AG08395 (cell line): ENCODE data around the gene PRSS21.

ENCODE experiments used
- DNase-seq: peaks from one replicate; pipeline ENCODE4 v3.0.0; 2012; ENCODE audit warnings: mixed read lengths, low spot score

The PRSS21 gene

GRCh38 chr16:2843526-2843925 is 26.5 kb downstream of the PRSS21 start:
- no peak for DNase-seq

DNA sequence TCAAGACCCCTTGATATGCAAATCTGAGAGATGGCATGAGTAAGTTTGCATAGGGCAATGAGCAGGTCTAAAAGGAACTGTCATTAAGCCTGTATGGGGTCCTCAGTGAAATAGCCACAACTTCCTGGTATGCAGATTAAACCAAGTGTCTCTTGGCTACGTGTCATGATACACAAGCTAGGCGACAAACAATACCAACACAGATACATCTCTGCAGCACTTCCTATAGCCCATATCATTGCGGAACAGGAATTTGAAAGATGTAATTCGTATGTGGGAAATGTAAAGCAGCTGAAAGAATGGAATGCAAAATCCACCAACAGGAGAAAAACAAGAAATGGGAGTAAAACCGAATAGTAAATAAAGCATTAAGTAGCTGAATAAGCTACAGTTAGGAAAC is 28.1 kb downstream of the PRSS21 start:
- DNase-seq, result no peak

DNA sequence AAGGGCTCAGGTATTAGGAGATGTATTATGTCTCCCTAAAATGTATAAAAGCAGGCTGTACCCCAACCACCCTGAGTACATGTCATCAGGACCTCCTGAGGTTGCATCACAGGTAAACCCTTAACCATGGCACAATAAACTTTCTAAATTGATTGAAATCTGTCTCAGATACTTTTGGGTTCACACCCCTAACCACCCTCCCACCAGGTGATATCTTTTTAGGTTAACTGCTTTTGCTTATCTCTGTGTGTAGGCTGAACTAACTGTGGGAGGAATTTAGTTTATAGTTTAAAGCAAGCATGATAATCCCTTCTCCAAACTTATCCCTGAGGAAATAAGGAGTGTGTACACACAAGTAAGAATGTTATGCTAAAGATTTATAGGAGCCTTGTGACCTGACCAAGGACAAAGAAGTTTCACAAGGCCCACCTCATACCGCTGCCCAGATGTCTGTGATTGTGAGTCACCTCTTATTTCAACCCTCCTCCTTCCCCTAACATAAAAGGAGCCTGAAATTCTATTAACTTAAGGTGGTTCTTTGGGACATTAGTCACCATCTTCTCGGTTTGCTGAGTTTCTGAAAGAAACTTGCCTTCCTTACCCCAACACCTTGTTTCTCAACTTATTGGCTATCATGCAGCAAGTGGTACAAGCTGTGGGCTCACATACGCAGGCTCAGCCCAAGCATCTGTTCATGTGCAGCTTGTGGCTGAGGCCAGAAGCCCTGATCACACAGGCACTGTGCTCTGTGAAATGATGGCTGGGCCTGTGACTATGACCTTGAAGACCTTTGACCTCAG is 29.7 kb downstream of the PRSS21 start:
- DNase-seq, result peak; percentile 59

DNA sequence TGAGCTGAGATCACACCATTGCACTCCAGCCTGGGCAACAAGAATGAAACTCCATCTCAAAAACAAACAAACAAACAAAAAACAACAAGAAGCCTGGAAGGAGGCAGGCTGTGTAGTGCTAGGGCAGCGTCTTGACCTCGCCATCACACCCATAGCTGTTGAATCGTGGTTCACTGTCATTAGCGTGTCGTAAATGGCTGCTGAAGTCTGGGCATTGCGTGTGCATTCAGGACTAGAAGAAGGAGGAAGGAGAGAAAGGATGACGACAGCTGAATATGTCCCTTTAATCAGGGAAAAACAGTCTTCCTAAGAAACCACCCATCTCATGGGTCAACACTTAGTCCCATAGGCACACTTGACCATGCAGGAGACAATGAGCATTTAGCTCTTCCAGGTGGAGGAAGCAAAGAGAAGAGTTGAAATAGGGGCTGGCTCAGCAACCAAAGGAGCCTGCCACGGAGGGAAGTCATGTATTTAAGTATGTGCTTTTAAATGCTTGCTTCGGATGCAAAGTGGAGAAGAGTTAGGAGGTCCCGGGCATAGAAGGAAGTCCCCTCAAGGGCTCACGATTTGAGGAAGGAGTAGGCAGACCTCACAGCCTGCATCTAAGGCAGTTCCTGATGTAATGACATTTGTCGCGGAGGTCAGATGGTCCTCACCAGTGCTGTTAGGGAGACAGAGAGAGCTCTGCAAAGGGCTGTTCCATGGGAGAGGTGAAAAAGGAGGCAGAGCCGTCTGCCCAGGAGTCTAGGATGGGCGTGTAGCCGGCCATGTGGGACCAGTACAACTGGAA is 32.1 kb downstream of the PRSS21 start:
- DNase-seq, result no peak

DNA sequence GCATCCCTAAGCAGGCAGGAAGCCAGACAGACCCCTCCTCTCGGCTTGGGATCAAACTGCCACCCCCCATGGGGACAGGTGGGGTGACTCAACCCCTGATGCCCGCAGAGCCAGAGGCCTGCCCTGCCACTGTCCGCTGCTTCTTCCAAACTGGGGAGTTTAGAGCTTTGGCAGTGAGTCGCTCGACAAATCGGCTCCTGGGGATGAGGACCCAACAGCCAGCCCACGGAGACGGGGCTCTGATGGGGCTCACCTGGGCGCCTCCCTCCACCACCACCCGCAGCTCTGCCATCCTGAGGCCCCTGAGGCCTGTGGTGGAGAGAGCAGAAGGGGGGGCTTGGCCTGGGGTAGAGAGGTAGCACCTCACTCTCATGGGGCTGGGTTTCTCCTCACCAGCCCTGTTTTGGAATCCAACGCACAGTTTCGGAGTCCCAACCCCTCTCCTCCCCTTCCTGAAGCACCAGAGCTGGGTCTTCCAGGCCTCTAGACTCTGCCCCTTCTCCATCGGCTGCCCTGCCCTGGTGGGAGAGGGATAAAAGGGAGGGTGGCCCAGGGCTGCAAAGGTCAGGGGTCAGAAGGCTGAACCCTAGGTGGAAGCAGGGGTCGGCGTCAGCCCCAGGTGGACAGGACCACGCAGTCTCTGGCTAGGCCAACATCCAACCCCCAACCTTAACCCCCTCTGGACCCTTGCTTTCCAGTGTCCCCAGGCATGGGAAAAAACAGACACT is 35.1 kb downstream of the PRSS21 start:
- DNase-seq, result no peak

GRCh38 chr16:2852731-2853507 is 35.9 kb downstream of the PRSS21 start:
- no peak for DNase-seq

- no peak for DNase-seq
These were observed 36.6 kb downstream of the PRSS21 start for GRCh38 chr16:2853531-2854073.

GRCh38 chr16:2854700-2855309 is 37.8 kb downstream of the PRSS21 start:
- no peak for DNase-seq

DNA sequence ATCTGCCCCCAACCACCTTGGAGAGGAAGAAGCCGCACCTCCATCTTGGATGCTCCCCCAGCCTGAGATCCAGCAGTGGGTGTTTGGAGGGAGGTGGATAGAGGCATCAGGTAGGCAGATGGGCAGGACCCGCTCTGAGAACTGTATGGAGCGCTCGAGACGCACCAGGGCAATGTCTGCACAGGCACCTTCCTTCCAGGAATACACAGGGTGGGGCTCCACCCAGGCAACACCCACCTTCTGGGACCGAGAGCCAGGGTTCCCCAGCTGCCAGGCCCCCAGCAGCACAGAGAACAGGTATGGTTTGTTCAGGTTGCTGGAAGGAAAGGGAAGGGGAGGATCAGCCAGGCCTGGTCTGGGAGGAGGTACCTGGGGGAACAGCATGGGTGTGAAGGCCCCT is 38.5 kb downstream of the PRSS21 start:
- DNase-seq, result no peak

GRCh38 chr16:2856061-2856670 is 39.1 kb downstream of the PRSS21 start:
- no peak for DNase-seq

GRCh38 chr16:2856686-2857450 is 39.8 kb downstream of the PRSS21 start:
- DNase-seq, result no peak

DNA sequence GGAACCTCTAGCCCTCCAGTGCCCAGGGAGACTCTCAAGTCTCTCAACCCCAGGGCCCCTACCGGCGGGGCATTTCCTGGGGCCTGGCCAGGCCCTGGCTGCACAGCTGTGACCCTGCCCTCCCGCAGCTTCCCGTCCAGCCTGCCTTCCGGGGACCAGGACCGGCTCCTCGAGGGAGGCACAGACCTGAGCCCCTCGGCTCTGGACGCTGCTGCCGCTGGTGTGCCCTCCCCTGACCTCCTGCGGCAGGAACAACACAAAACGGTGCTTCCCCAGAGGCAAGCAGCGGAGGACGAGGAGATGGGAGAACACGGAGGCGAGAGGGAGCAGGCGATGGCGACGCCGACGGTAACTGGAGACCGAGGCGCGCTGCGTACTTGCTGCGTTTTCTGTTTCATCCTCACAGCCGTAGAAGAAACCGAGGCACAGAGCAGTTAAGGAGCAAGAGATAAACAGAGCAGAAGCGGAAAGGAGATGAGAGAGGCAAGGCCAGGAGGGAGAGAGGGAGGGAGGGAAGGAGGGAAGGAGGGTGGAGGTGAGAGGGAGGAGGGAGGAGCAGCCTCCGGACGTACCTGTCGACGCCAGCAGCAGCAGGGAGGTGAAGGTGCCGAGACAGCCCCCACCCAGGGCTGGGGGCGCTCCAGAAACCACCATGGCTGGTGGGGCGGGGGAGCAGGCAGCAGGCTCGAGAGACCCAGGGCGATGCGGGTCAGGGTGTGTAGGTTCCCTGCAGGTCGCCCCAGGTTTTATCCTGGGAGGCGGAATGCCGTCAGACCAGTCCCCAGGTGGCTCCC is 40.6 kb downstream of the PRSS21 start, which contains the start of gene PRSS22:
Gene PRSS22, minus strand, starts transcription at position 720 of the 794 bp plus-strand sequence. Its CDS starts 66 bp downstream, at position 654.
- DNase-seq, result no peak

- no peak for DNase-seq
These were observed 41.4 kb downstream of the PRSS21 start for GRCh38 chr16:2858245-2859025.

DNA sequence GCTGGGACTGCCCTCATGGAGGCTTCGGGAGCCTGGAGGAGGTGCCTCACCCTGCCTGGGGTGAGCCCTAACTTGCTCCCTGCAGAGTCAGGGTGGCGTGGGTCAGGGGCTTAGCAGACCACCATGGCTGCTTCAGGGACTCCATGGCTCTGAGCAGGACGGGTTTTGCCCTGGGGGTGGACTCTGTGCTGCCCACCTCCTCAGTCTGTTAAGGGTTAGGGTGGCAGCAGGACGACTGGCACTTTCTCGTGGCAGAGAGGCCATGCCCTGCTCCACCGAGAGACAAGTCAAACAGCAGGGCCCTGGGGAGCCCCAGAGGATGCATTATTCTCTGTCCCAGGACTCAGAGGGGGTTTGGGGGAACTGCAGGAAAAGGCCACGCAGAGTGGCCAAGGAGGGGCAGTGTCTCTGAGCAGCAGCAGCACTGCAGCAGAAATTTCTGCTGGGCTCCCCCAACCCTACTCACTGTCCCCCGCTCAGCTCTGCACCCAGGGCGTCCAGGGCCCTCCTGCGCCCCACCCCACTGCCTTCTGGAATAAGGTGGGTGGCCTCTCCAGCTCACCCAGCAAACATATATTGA is 42.7 kb downstream of the PRSS21 start:
- no peak for DNase-seq

DNA sequence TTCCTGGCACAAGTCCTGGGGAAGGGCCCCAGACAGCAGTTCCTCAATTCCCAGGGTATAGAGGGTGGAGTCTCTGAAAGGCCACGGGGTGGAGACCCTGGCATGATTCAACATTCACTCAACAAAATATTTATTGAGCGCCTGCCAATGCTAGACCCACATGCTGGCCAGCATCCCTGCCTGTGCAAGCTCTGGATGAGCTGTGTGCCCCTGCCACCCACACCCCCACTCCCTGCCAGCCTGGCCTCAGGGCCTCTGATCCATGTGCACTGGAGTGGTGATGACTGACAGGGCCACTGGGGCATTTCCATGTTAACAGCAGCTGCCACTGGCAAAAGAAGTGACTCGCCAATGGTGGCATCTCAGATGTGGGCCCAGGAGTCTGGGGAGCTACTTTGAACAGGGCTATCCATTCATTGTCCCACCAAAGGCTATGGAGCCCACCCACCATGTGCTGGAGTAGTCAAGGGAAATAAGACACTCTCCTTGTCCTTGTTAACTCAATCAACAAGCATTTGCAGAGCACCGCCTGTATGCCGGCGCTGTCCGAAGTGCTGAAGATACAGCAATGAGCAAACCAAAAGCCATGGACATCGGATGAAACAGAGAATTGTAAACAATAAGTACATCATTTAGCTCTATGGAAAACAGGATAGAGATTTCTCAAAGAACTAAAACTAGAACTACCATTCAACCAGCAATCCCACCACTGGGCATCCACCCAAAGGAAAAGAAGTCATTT is 44.0 kb downstream of the PRSS21 start:
- DNase-seq, result no peak

DNA sequence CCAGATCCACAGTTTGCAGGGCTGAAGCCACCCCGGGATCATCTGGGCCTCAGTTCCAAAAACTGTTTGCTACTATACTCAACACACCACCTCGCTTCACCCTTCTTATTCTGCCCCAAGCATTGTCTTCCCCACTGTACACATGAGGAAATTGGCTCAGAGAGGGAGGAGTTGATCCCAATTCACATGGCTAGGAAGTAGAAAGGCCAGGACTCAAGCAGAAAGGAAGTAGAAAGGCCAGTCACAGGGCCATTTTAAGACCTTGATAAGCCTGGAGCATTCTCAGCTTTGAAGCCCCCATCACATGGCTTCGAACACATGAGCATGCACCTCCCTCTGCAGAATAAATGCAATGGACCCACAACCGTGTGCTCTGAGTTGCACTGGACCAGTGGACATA is 48.6 kb downstream of the PRSS21 start:
- no peak for DNase-seq

- DNase-seq, result no peak
These were observed 49.4 kb downstream of the PRSS21 start for GRCh38 chr16:2866431-2866830.
